ENCODE measurements around the gene ACTA1. TPM values are rescaled to one million over a fixed set of nuclear protein-coding genes. Genes with fewer than 3 reads are reported as not detected.

ACTA1 gene
- total and polyA plus RNA-seq, 2 of the 13 experiments (the other 11 are each of a cell fraction or from before 2014, with no cell fraction given), result 1.4 to 5.2 TPM

GRCh38 chr1:229430761-229431283 is 3.1 kb downstream of the ACTA1 start (continued):
- TF ChIP-seq, protein P1, sequence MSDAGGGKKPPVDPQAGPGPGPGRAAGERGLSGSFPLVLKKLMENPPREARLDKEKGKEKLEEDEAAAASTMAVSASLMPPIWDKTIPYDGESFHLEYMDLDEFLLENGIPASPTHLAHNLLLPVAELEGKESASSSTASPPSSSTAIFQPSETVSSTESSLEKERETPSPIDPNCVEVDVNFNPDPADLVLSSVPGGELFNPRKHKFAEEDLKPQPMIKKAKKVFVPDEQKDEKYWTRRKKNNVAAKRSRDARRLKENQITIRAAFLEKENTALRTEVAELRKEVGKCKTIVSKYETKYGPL (CRISPR knock-in tag; IDR thresholded peaks at IDR 0.05), result peak; percentile 16; the same call in 1 of the 2 replicates
- TF ChIP-seq ZNF260 (CRISPR knock-in tag; IDR thresholded peaks at IDR 0.05; ENCODE audit: borderline replicate concordance, low read depth), result no peak
- TF ChIP-seq MED1 (CRISPR knock-in tag; IDR thresholded peaks at IDR 0.05), result no peak
- 0 out of 2 replicates have a peak, but pooled peaks have one; percentile 59 for TF ChIP-seq KLF15 (CRISPR knock-in tag; IDR thresholded peaks at IDR 0.05; ENCODE audit: borderline replicate concordance)
- TF ChIP-seq ZNF33A (CRISPR knock-in tag; IDR thresholded peaks at IDR 0.05; ENCODE audit: borderline replicate concordance), result no peak
- no peak for TF ChIP-seq BCLAF1 (IDR thresholded peaks at IDR 0.05)
- peak; percentile 34; the same call in 1 of the 2 replicates for TF ChIP-seq SIX4 (CRISPR knock-in tag; IDR thresholded peaks at IDR 0.05)
- no peak for TF ChIP-seq ZMYM2 (CRISPR knock-in tag; IDR thresholded peaks at IDR 0.05)
- no peak for TF ChIP-seq SIN3B (IDR thresholded peaks at IDR 0.05; ENCODE audit: low read length)
- TF ChIP-seq ZBTB20 (CRISPR knock-in tag; IDR thresholded peaks at IDR 0.05; ENCODE audit: borderline replicate concordance, low read depth), result peak; percentile 38; the same call in 1 of the 2 replicates
- no peak for TF ChIP-seq AKAP8 (CRISPR knock-in tag; IDR thresholded peaks at IDR 0.05)
- TF ChIP-seq ZNF761 (CRISPR knock-in tag; conservative IDR thresholded peaks at IDR 0.05), result no peak
- TF ChIP-seq SALL1 (CRISPR knock-in tag; IDR thresholded peaks at IDR 0.05), result peak; percentile 61; the same call in 1 of the 2 replicates
- 0 out of 2 replicates have a peak, but pooled peaks have one; percentile 45 for TF ChIP-seq BRCA1 (CRISPR knock-in tag; IDR thresholded peaks at IDR 0.05)
- peak; percentile 53; the same call in 1 of the 2 replicates for TF ChIP-seq KLF11 (CRISPR knock-in tag; IDR thresholded peaks at IDR 0.05)
- 0 out of 2 replicates have a peak, but pooled peaks have one; percentile 45 for TF ChIP-seq ZNF331 (CRISPR knock-in tag; IDR thresholded peaks at IDR 0.05)
- TF ChIP-seq MBNL3 (CRISPR knock-in tag; conservative IDR thresholded peaks at IDR 0.05), result no peak
- no peak for TF ChIP-seq ZNF605 (CRISPR knock-in tag; IDR thresholded peaks at IDR 0.05)
- TF ChIP-seq HMG20B (CRISPR knock-in tag; conservative IDR thresholded peaks at IDR 0.05), result 0 out of 2 replicates have a peak, but pooled peaks have one; percentile 44
- peak; percentile 61; the same call in 1 of the 2 replicates for TF ChIP-seq NFAT5 (CRISPR knock-in tag; IDR thresholded peaks at IDR 0.05)
- 0 out of 2 replicates have a peak, but pooled peaks have one; percentile 45 for TF ChIP-seq KDM2A (CRISPR knock-in tag; IDR thresholded peaks at IDR 0.05; ENCODE audit: borderline replicate concordance, low read depth)
- TF ChIP-seq TCF7L2 (IDR thresholded peaks at IDR 0.05; ENCODE audit: low read depth, low read length), result no peak
- TF ChIP-seq YEATS4 (CRISPR knock-in tag; IDR thresholded peaks at IDR 0.05; ENCODE audit: borderline replicate concordance), result no peak
